Activated CD4-positive, CD25-positive, alpha-beta regulatory T cell treated with anti-CD3 and anti-CD28 coated beads, Interleukin-2, amount 50 U/mL, for 24 hours (primary cell): ENCODE data around the gene ADAM12.
A peak's percentile ranks its signal among the peaks of the same experiment; 100 is the strongest.
"Not testable (repeated sequence)": the region's sequence is repeated elsewhere in the genome, so short reads cannot be mapped to it uniquely, and the experiment has no call there.

Experiments
- ATAC-seq, 2 donors: fragments of 150-1000 bp; cut with Tn5 transposase; one replicate each; pipeline ENCODE4 v1.10.0; 2021; ENCODE audit warnings: mild to moderate bottlenecking in 1 of 2, moderate library complexity in 1 of 2

Gene ADAM12

DNA sequence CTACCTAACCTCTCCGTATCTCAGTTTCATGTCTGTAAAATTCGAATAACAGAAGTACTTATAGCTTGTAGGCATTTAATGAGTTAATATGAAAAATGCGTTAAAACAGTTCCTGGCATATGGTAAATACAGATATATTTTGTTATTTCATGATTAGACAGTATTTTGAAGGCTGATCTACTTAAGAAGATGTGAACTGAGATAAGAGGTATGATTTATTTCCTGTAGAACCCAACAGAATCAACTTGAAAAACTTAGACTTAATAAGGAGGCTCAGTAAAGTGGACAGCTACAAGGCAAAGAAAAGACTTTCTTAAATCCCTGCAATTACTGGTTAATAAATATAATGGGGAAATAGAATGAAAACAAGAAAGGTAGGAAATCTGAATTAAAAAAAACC is 388.6 kb downstream of the ADAM12 start:
- ATAC-seq, result peak; percentile 14 to 22

DNA sequence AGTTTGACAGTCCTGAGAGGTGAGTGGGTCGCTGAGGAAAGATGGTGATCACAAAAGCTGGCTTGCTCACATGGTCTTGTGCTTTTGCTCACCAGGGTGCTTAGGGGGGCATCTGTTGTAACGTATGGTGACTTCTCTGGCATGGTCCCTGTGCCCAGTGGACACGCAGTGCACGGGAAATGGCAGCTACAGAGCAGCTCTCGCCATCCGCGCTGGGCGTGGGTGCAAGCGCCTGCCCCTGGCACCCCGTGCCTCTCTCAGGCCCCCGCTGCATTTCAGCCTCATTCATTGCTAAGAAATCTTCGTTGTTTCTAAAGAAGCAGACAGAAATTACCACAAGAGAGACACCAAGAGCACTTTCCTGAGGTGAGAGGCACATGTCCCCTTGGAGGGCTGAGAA is 390.7 kb downstream of the ADAM12 start:
- ATAC-seq, result peak; percentile 6 to 12

DNA sequence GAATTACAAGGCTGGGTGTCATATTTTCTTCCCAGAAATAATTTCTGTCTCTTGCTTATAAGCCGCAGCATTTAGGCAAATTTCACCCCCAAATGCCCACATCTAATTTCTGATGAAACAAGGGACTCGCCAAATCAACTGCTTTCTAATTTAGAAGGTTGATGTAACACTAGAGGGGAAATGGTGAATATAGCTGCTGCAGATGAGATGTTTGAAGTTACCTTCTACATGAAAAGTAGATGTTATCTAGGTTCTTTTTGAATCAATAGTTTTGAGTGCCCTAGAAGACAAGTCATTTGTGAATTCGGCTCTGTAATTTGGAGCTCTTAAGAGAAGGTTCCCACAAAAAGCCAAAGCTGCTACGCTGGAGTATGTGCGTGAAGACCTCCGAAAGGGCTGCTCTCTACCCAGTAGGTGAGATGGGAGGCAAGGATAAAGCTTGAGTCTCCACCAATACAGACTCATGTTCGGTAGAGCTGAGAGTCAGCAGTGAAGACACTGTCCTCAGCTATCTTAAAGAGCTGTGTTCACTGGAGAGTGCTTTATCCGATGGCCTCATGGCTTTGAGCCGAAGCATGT is 392.5 kb downstream of the ADAM12 start:
- ATAC-seq, result peak; percentile 65 to 73

DNA sequence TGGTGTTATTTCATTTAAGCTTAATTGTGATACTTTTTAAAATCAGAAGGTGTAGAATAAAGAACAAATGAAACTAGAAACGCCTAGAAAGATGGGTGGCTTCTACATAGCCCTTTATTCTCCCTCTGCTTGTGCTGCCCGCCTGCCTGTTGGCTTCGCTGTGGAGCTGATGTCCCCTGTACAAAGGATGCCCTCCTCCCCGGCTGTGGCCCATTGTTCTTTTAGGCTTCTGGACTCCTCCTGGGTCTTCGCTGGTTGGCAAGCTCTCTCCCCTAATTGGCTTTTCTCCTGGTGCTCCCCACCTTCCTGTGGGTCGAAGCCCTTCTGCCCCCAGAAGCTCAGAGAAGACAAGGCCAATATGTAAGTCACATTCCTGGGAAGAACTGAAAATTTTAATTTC is 393.7 kb downstream of the ADAM12 start:
- ATAC-seq, result no peak

DNA sequence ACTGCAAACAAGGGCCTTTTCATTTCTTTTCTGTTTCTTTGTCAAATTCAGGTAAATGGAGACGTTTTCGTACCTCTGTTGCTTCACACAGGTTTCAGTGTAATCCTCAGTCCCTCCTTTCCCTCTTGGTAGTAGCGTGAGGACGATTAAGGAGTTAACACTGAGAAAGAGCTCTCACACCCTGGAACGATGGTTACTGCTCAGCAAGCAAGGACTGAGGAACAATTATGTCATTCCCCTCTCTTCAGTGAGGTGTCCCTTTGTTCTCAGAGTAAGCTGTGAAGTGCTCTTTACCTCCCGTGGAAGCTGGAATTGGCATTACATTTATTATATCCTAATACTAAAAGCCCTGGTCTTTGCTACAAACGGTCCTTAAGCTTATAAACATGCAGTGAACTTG is 396.0 kb downstream of the ADAM12 start:
- no peak for ATAC-seq

DNA sequence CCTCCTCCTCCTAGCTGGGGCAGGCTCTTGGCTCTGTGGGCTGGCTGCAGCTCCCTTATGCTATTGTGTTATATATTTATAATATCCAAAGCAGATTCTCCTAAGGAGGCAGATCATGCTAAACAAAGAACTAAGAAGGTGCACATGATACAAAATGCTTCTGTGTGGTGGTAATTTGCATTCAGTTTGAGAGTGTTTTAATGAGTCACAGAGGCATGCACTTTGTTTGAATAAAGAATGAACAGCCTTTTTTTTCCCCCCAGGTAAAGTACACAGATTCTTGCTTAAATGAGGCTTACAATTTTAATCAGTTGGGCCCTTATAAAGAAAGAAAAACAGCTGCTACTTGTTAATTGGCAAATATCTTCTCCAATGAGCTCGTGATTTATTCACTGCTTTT is 396.9 kb downstream of the ADAM12 start:
- ATAC-seq, result peak in 1 of 2 donors; percentile 18

DNA sequence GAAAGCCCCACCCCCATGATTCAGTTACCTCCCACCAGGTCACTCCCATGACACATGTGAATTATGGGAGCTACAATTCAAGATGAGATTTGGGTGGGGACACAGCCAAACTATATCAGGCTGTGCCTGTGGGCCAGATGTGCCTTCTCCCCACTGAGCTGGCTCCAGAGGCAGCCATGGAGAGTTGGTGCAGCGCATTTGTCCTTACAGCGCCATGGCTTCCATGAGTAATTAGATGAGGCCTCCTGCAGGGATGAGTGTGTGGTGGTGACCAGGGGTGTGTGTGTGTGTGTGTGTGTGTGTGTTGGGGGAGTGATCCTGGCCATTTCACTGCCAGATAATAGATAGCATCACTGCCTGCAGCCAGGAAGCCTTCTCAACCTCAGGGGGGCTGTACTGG is 397.3 kb downstream of the ADAM12 start:
- ATAC-seq, result no peak

DNA sequence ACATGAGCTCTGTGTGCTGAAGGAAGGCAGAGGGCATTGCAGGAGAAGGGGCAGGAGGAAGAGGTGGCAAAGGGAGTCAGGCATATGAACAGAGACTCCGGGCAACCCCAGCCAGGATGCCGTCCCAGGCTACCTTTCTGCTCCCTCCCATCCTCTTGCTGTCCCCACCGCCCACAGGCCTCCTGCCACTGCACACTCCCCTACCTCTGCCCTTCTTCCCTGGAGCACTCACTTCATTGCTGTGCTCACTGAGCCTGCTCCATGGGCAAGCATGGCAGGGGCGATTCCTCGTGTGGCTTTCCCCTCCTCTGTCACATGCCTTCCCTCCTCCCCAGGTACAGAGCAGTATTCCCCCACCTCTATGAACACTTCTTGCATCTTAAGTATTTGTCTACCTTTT is 398.5 kb downstream of the ADAM12 start:
- ATAC-seq, result no peak

DNA sequence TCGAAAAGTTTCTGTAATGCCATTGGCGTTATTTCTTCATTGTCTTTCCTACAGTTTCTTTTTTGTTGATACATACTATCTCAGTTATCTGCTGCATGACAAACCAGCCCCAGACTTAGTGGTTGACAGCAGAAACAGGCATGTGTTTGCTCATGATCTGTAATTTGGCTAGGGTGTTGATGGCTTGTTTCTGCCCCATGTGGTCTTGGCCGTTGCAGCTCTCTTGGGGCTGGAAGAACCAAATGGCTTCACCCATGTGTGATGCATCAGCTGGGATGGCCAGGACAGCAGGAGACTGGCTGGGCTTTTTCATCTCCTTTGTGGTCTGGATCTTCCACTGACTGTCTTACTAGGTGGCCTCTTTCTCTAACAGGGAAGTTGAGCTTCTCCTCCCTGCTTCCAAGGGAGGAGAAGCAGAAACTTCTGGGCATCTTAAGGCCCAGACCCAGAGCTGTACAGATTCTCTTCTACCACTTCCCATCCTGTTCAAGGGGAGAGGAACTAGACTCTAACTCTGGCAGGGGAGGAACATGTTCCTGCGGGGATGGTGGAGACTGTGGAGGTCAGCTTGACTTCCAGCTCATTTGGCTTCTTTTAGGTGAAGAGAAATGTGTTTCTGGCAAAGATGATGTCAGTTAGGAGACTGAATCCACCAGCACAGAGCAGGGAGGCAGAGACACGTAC is 402.6 kb downstream of the ADAM12 start:
- no peak for ATAC-seq

DNA sequence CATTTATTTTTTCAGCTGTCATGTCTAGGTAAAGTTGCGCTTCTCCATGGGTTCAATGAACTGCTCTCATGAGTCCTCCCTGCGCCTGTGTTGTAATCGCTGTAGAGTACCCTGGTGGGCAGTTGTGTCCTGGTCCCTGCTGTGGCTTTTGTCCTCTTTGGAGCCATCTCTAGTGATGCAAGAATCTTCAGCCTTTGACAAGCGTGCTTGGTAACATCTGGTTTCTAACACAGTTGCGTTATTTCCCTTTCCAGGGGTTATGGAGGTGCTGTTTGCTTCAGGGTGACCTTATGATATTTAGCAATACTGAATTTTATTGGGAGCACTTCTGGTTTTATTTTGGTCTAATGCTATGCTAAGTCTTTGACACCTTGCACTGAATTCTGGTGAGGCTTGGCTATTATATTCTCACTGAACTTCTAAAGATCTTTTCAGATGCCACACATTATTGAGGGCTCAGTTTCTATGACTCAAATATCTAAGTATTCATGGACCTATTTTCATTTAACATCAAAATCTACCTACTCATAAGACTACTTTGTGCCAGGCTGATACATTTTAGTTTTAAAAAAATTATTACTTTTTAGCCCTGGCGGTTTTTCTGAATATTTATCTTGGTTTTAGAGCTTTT is 403.3 kb downstream of the ADAM12 start:
- ATAC-seq, result no peak

DNA sequence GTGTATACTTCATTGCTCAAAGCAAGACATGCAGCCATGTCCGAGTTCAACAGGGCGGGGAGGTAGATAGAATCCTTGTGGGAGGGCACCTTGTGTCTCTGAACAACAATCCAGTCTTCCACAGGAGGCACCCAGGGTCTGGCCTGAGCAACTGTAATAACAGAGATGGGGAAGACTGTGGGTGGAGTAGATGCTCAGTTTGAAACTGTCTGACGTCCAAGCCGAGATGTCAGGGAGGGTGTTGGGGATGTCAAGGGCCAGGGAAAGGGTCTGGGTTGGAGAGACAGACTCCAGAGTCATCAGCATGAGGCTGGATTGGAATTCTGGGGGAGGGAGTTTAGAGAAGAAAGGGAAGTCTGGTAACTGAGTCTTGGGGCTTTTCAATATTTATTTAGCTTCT is 403.9 kb downstream of the ADAM12 start:
- no peak for ATAC-seq

DNA sequence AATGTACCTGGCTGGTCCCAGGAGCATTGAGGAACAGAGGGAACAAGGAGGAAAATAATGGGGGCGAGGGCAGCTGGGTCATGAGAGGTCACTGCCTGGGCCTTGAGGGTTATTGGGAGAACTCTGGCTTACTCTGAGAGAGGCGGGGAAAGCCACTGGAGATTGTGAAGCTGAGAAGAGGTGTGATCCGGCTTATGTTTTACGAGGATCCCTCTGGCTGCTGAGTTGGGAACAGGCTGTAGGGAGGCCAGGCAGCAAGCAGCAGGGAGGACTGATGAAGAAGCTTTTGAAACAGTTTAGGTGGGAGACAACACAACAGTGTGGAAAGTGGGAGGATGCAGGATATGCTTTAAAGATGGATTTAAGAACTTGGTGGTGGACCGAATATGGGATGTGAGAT is 404.6 kb downstream of the ADAM12 start:
- ATAC-seq, result no peak

DNA sequence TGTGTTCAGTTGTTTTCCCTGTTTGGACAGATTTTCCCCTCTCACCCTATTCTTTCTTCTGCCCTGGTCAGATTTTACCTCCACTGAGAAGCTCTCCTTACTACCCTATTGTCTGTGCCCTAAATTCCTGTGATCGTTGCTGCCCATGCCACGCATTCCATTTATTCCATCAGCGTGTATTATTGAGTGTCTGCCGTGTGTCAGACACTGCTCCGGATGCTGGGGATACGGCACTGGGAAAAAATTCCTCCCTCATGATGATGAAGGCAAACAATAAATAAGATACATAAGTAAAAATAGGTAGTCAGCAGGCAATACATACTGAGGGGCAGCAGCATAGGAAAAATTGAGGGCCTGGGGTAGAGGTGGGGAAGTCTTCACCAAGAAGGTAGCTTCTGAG is 405.1 kb downstream of the ADAM12 start:
- ATAC-seq, result no peak

DNA sequence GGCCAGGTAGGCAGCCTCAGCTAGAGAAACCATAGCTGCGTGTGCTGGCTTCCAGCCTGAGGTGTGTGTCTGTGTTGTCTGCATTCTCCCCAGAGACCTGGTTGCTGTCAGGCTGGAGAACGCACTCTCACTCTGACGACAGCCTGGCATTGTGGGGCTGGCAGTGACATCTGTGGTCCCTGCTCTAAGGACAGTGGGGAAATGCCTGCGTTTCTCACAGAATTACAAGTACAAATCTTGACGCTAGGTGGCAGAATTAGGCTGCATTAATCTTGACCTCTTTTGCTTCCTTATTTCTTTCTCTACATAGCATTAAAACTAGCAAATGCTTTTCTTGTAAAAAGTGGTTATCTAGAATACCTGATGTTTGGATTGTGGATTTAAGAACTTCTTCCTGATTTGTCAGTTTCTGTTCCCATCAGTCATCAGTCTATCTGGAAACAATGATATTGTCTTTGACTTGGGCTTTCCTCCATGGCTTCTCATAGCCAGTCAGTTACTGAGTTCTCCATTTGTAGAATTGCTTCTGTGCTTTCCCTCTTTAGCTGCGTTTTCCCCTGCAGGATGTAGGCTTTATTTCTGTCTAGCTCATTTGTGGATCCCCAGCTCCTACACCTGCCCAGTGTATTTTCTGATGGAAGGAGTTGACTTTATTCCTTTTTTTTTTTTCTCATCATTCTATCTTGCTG is 405.9 kb downstream of the ADAM12 start:
- ATAC-seq, result peak; percentile 64 to 65

DNA sequence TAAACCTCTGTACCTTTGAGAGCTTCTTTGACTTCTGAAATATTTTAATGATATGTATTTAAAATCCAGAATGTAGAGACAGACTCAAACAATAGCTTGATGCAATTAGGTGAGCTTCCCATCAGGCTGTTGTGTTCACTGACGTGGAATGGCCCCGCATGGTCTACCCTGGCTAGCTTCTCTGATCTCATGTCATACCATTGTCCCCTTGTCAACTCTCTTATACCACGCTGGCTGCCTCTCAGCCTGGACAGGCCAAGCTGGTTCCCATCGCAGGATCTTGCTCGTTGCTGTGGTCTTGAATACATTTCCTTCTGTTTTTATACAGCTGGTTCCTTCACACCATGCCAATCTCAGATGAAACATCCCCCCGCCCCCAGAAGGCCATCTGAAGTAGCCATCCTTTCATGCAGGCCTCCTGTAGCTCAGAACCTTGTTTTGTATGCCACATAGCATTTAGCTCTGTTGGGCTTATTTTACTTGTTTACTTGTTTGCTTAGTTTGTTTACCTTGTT is 407.7 kb downstream of the ADAM12 start:
- ATAC-seq, result no peak

DNA sequence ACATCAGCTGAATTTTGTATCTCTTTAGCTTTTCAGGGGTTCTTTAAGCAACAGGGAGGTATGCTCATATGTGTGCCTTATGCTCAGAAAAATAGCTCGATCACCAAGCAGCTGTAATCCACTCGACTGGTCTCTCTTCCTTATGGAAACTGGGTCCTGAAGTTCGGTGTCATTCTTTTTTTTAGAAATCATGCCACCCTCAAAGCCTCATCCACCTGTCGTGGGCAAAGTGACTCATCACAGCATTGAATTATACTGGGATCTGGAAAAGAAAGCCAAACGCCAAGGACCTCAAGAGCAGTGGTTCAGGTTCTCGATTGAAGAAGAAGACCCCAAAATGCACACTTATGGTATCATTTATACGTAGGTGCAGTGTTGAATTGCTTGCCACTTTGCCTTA is 408.3 kb downstream of the ADAM12 start:
- ATAC-seq, result no peak

DNA sequence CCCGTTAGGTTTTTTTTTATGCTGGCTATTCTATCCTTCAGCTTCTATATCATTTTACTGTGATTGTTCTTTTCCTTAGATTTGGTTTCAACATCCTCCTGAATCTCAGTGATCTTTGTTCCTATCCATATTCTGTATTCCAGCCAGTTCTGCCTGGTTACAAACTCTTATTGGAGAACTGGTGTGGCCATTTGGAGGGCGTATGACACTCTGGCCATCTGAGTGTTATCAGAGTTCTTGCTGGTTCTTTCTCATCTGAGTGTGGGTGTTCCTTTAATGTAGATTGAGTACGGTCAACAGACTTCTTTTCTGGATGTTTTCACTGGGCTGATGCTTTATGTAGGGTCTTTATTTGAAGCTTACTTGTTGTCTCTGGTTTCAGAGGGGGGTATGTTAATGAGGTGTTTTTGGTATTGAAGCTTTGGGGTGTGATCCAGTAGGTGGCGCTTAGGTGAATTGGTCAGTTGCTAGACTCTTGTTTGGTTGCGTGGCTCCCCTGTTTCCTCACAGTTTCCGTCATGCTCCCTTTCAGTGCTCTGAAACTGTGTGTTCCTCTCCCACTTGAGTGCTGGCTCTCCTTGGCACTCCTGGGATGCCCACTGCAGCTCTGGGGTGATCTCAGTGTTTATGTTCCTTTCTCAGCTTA is 411.2 kb downstream of the ADAM12 start:
- no peak for ATAC-seq

DNA sequence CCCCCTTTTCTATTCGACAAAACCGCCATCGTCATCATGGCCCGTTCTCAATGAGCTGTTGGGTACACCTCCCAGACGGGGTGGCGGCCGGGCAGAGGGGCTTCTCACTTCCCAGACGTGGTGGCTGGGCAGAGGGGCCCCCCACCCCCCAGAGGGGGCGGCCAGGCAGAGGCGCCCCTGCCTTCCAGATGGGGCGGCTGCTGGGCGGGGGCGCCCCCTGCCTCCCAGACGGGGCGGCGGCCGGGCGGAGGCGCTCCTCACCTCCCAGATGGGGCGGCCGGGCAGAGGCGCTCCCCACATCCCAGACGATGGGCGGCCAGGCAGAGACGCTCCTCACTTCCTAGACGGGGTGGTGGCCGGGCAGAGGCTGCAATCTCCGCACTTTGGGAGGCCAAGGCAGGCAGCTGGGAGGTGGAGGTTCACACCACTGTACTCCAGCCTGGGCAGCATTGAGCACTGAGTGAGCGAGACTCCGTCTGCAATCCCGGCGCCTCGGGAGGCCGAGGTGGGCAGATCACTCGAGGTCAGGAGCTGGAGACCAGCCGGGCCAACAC is 418.1 kb downstream of the ADAM12 start:
- ATAC-seq, result not testable (repeated sequence)

DNA sequence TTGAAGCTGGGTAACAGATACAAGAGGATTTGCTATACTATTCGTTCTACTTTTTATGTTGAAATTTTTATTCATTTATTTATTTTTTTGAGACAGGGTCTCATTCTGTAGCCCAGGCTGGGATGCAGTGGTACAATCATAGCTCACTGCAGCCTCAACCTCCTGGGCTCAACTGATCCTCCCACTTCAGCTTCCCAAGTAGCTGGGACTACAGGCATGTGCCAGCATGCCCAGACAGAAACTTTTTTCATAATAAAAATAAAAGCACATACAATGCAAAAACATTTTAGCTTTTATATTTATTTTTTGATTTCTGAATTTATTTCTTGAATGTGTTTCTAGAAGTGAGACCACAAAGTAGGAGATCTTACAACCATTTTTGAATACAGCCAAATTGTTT is 420.7 kb downstream of the ADAM12 start:
- no peak for ATAC-seq

DNA sequence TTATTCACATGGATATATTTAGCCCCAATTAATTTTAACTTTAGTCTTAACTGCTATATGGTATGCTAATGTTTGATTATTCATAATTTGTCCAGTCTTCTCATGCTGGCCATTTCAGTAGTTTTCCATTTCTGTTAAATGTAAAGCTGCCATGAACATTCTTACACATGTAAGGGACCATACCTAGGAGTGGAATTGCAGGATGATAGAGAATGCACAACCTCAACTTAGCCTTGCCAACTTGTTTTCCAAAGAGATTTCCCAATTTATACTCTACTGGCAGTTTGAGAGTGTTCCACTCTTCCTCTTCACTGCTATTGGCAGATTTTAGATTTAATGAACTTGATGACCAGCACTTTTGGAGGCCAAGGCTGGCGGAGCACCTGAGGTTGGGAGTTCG is 423.7 kb downstream of the ADAM12 start:
- ATAC-seq, result no peak
